ENCODE data around the gene SLC4A11.

GRCh38 chr20:3242172-3242692 is 3.2 kb upstream of the SLC4A11 start:
- TF ChIP-seq POLR2A (IDR thresholded peaks at IDR 0.05; ENCODE audit: low read length) (no peak), GATA1 (IDR thresholded peaks at IDR 0.05; ENCODE audit: low read depth, low read length) (no peak)
